ENCODE data around the gene STAT4.

The STAT4 gene

GRCh38 chr2:191174442-191174841 is 23.6 kb upstream of the STAT4 start:
- DNase-seq (ENCODE audit: low read depth) = no peak
- H3K4me3 ChIP-seq (ENCODE audit: low read length) = no peak overlapping the region
- TF ChIP-seq CTCF (conservative IDR thresholded peaks at IDR 0.05; ENCODE audit: low read depth, low read length) = no peak

GRCh38 chr2:191173206-191173605 is 22.4 kb upstream of the STAT4 start:
- DNase-seq (ENCODE audit: low read depth) = no peak
- no peak overlapping the region for H3K4me3 ChIP-seq (ENCODE audit: low read length)
- no peak for TF ChIP-seq CTCF (conservative IDR thresholded peaks at IDR 0.05; ENCODE audit: low read depth, low read length)

GRCh38 chr2:191171708-191172355 is 21.0 kb upstream of the STAT4 start:
- H3K4me3 ChIP-seq (ENCODE audit: low read length) = no peak overlapping the region
- DNase-seq (ENCODE audit: low read depth) = peak; percentile 71
- TF ChIP-seq CTCF (conservative IDR thresholded peaks at IDR 0.05; ENCODE audit: low read depth, low read length) = no peak

GRCh38 chr2:191171286-191171685 is 20.5 kb upstream of the STAT4 start:
- DNase-seq (ENCODE audit: low read depth) = no peak
- H3K4me3 ChIP-seq (ENCODE audit: low read length) = no peak overlapping the region

GRCh38 chr2:191170773-191171172 is 20.0 kb upstream of the STAT4 start:
- no peak overlapping the region for H3K4me3 ChIP-seq (ENCODE audit: low read length)
- DNase-seq (ENCODE audit: low read depth) = no peak
- no peak for TF ChIP-seq CTCF (conservative IDR thresholded peaks at IDR 0.05; ENCODE audit: low read depth, low read length)

More at GRCh38 chr2:191171286-191171685, 20.5 kb upstream of the STAT4 start:
- TF ChIP-seq CTCF (conservative IDR thresholded peaks at IDR 0.05; ENCODE audit: low read depth, low read length) = no peak

- no peak for DNase-seq (ENCODE audit: low read depth)
- no peak overlapping the region for H3K4me3 ChIP-seq (ENCODE audit: low read length)
- TF ChIP-seq CTCF (conservative IDR thresholded peaks at IDR 0.05; ENCODE audit: low read depth, low read length) = no peak
Observed at GRCh38 chr2:191170301-191170636, 19.5 kb upstream of the STAT4 start.

GRCh38 chr2:191169456-191170300 is 18.9 kb upstream of the STAT4 start:
- no peak overlapping the region for H3K4me3 ChIP-seq (ENCODE audit: low read length)
- DNase-seq (ENCODE audit: low read depth) = no peak
- no peak for TF ChIP-seq CTCF (conservative IDR thresholded peaks at IDR 0.05; ENCODE audit: low read depth, low read length)
